SH-SY5Y (cell line): Measurements from ENCODE around the gene PRDM16.

Source experiments
- GATA2 ChIP-seq: IDR thresholded peaks from 2 replicates; pipeline ENCODE4 v1.6.1; 2011; ENCODE audit warnings: mild to moderate bottlenecking, low read depth, low read length
- GATA3 ChIP-seq: IDR thresholded peaks from 2 replicates; pipeline ENCODE4 v1.6.1; 2011; ENCODE audit warnings: low read depth, mild to moderate bottlenecking, low read length, moderate library complexity

DNA sequence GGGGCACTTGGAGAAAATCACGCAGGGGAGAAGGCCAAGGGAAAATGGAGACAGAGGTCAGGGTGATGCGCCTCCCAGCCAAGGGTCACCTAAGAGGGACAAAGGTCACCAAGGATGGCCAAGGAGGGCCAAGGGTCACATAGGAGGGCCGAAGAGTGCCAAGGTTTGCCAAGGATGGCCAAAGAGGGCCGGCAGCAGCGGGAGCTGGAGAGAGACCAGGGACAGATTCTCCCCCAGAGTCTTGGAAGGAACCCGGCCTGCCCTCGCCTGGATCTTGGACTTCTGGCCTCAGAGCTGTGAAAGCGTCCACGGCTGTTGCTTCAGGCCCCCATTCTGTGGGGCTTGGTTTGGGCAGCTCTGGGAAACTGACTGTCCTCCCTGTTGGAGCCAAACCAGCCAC is 359.9 kb downstream of the PRDM16 start:
- TF ChIP-seq GATA2 (no peak), GATA3 (no peak)
